Body of pancreas (tissue), 4 donors: ENCODE measurements around the gene PILRA.
"Not testable (repeated sequence)": the region's sequence is repeated elsewhere in the genome, so short reads cannot be mapped to it uniquely, and the experiment has no call there.

Experiments used
- CTCF ChIP-seq, 7 experiments: fragments of 450-650 bp in 4 of 7; fragments of 200-600 bp in 3 of 7; sonication (generic) in 3 of 7; IDR thresholded peaks; one replicate each; pipeline ENCODE4 v1.5.1; 2016 to 2019; ENCODE audit warnings: antibody characterized with exemption in 7 of 7
- POLR2A ChIP-seq, 3 donors: fragments of 450-650 bp; IDR thresholded peaks; one replicate each; pipeline ENCODE4 v1.6.1; 2016; ENCODE audit warnings: antibody characterized with exemption in 3 of 3, mild to moderate bottlenecking in 2 of 3

- TF ChIP-seq CTCF (IDR thresholded peaks at IDR 0.05): not testable (repeated sequence)
- TF ChIP-seq POLR2A (IDR thresholded peaks at IDR 0.05): peak in 2 of 3 donors; percentile 16 to 37
These were observed 9.1 kb downstream of the PILRA start for GRCh38 chr7:100382234-100382853.
